AG09309 (cell line): ENCODE data around the gene AMDHD2.
A peak's percentile ranks its signal among the peaks of the same experiment; 100 is the strongest.

ENCODE experiments used
- DNase-seq: peaks from one replicate; pipeline ENCODE4 v3.0.0-alpha.2; 2010; ENCODE audit warnings: low read depth
- H3K4me3 ChIP-seq: 2 replicates; pipeline ENCODE4 v1.5.1; 2011; ENCODE audit warnings: mild to moderate bottlenecking, low read depth, low read length, moderate library complexity; ENCODE audit not compliant: control insufficient read depth
- CTCF ChIP-seq: IDR thresholded peaks from 2 replicates; pipeline ENCODE4 v1.5.1; 2011; ENCODE audit warnings: mild to moderate bottlenecking, low read depth, low read length, inconsistent platforms; ENCODE audit not compliant: insufficient read depth, control insufficient read depth; ENCODE audit errors: missing control alignments

Gene AMDHD2

GRCh38 chr16:2473446-2473926 is 46.7 kb upstream of the AMDHD2 start:
- peak overlapping the region; percentile 27 for H3K4me3 ChIP-seq
- TF ChIP-seq CTCF, result no peak
- DNase-seq, result no peak

- no peak for DNase-seq
- peak overlapping the region; percentile 71 for H3K4me3 ChIP-seq
- TF ChIP-seq CTCF, result peak; percentile 14
Observed at GRCh38 chr16:2473999-2474876, 45.9 kb upstream of the AMDHD2 start.

- no peak for TF ChIP-seq CTCF
- H3K4me3 ChIP-seq, result peak within 1 kb of the TSS; percentile 71
- no peak for DNase-seq
Observed at GRCh38 chr16:2474877-2475412, 45.2 kb upstream of the AMDHD2 start, which contains the start of gene TBC1D24. Gene TBC1D24 (plus strand): TSS chr16:2475127. CDS start chr16:2496149, 21,022 bp downstream.

- H3K4me3 ChIP-seq, result peak overlapping the region; percentile 41
- no peak for DNase-seq
- no peak for TF ChIP-seq CTCF
Observed at GRCh38 chr16:2475413-2476344, 44.5 kb upstream of the AMDHD2 start.

- no peak for TF ChIP-seq CTCF
- H3K4me3 ChIP-seq, result no peak overlapping the region
Observed at GRCh38 chr16:2476345-2476720, 43.8 kb upstream of the AMDHD2 start.

GRCh38 chr16:2476741-2477140 is 43.4 kb upstream of the AMDHD2 start:
- H3K4me3 ChIP-seq, result no peak overlapping the region
- DNase-seq, result no peak
- no peak for TF ChIP-seq CTCF

More at GRCh38 chr16:2476345-2476720, 43.8 kb upstream of the AMDHD2 start:
- DNase-seq, result no peak
